Mesothelial cell of epicardium (in vitro differentiated cells): Measurements from ENCODE around the gene KRTAP10-8. TPM values are rescaled to one million over a fixed set of nuclear protein-coding genes. Genes with fewer than 3 reads are reported as not detected.
"Not testable (repeated sequence)": the region's sequence is repeated elsewhere in the genome, so short reads cannot be mapped to it uniquely, and the experiment has no call there.

Source experiments
- DNase-seq, 2 experiments: peaks; one replicate each; pipeline ENCODE4 v3.0.0; 2021; ENCODE audit warnings: low spot score in 2 of 2; ENCODE audit not compliant: unreplicated experiment in 2 of 2
- H3K27ac Mint-ChIP-seq: 2 replicates; pipeline ENCODE4 v1.8.0; 2021; ENCODE audit warnings: mixed read lengths
- H3K27me3 Mint-ChIP-seq: 2 replicates; pipeline ENCODE4 v1.8.0; 2021; ENCODE audit warnings: low read depth, mixed read lengths
- H3K36me3 Mint-ChIP-seq: 2 replicates; pipeline ENCODE4 v1.8.0; 2021; ENCODE audit warnings: mixed read lengths
- H3K4me1 Mint-ChIP-seq: 2 replicates; pipeline ENCODE4 v1.8.0; 2021; ENCODE audit warnings: mixed read lengths
- H3K4me3 Mint-ChIP-seq: 2 replicates; pipeline ENCODE4 v1.8.0; 2021; ENCODE audit warnings: mild to moderate bottlenecking, moderate library complexity, mixed read lengths
- H3K9me3 Mint-ChIP-seq: 2 replicates; pipeline ENCODE4 v1.8.0; 2021; ENCODE audit warnings: mixed read lengths
- CTCF ChIP-seq: fragments of 200-600 bp; sonication (generic); IDR thresholded peaks from one replicate; pipeline ENCODE4 v1.5.0; 2021; ENCODE audit warnings: antibody characterized with exemption; ENCODE audit not compliant: unreplicated experiment
- total RNA-seq: library from RNA; stranded (reverse); gene quantifications from 3 replicates; pipeline ENCODE4 v1.2.1, GENCODE V29; 2021

Gene KRTAP10-8
- total RNA-seq, 1 donor from 2014 or later: not detected

GRCh38 chr21:44572959-44573583, 38.8 kb upstream of the KRTAP10-8 start:
- TF ChIP-seq CTCF: no peak
- Mint-ChIP-seq H3K27me3 (no peaks in the 10 kb centered on the region), H3K9me3 (peaks cover 36% of the 10 kb centered on the region), H3K36me3 (peaks cover 2% of the 10 kb centered on the region), H3K4me3 (no peak overlapping the region), H3K4me1 (no peaks in the 10 kb centered on the region), H3K27ac (no peak overlapping the region)
- no peak for DNase-seq

GRCh38 chr21:44573630-44574456, 38.0 kb upstream of the KRTAP10-8 start, which contains the start of gene KRTAP10-4:
KRTAP10-4 (plus strand) TSS chr21:44573729; CDS start chr21:44573759, 30 bp downstream.
- H3K4me1 Mint-ChIP-seq, H3K27me3 Mint-ChIP-seq, H3K36me3 Mint-ChIP-seq, H3K4me3 Mint-ChIP-seq, H3K27ac Mint-ChIP-seq: not testable (repeated sequence)
- peak in 1 of 2 experiments; percentile 20 for DNase-seq
- peaks cover 39% of the 10 kb centered on the region for H3K9me3 Mint-ChIP-seq

GRCh38 chr21:44574457-44575306, 37.2 kb upstream of the KRTAP10-8 start:
- Mint-ChIP-seq H3K4me3 (no peak overlapping the region), H3K36me3 (peaks cover 2% of the 10 kb centered on the region), H3K4me1 (no peaks in the 10 kb centered on the region), H3K27ac (no peak overlapping the region), H3K9me3 (peaks cover 39% of the 10 kb centered on the region), H3K27me3 (no peaks in the 10 kb centered on the region)
- no peak for DNase-seq
- no peak for TF ChIP-seq CTCF

GRCh38 chr21:44575307-44576024, 36.4 kb upstream of the KRTAP10-8 start:
- no peak overlapping the region for H3K27ac Mint-ChIP-seq
- peaks cover 37% of the 10 kb centered on the region for H3K9me3 Mint-ChIP-seq
- peak in 1 of 2 experiments; percentile 31 for DNase-seq
- H3K4me1 Mint-ChIP-seq: no peaks in the 10 kb centered on the region
- no peak overlapping the region for H3K4me3 Mint-ChIP-seq
- no peak for TF ChIP-seq CTCF
- no peaks in the 10 kb centered on the region for H3K27me3 Mint-ChIP-seq
- peaks cover 2% of the 10 kb centered on the region for H3K36me3 Mint-ChIP-seq

- DNase-seq: no peak
- peaks cover 34% of the 10 kb centered on the region for H3K9me3 Mint-ChIP-seq
- no peak overlapping the region for H3K27ac Mint-ChIP-seq
- no peaks in the 10 kb centered on the region for H3K4me1 Mint-ChIP-seq
- H3K4me3 Mint-ChIP-seq: no peak overlapping the region
- H3K36me3 Mint-ChIP-seq: peaks cover 2% of the 10 kb centered on the region
- no peaks in the 10 kb centered on the region for H3K27me3 Mint-ChIP-seq
- TF ChIP-seq CTCF: no peak
These were observed 35.9 kb upstream of the KRTAP10-8 start for GRCh38 chr21:44576025-44576420.
